Measurements from ENCODE around the gene TARS2.
A peak's percentile ranks its signal among the peaks of the same experiment; 100 is the strongest.

The TARS2 gene

DNA sequence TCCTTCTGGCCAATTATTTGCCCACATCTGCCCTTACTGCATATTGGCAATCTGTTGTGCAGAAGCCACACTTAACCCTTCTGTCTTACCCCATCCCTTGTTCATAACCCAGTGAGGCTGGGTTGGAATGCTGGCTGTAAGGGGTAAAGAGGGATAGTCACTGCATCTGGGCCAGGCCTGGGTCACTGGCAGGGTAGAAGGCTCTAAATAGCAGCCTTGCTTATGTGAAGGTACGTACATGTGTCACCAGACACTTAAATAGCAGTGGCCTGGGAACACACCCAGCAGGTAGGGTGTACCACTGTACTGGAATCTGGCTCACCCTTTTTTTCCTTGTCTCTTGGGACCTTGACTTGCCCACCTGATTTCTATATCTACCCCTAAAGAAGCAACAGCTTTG, 9.9 kb upstream of the TARS2 start:
- TF ChIP-seq, protein P1, sequence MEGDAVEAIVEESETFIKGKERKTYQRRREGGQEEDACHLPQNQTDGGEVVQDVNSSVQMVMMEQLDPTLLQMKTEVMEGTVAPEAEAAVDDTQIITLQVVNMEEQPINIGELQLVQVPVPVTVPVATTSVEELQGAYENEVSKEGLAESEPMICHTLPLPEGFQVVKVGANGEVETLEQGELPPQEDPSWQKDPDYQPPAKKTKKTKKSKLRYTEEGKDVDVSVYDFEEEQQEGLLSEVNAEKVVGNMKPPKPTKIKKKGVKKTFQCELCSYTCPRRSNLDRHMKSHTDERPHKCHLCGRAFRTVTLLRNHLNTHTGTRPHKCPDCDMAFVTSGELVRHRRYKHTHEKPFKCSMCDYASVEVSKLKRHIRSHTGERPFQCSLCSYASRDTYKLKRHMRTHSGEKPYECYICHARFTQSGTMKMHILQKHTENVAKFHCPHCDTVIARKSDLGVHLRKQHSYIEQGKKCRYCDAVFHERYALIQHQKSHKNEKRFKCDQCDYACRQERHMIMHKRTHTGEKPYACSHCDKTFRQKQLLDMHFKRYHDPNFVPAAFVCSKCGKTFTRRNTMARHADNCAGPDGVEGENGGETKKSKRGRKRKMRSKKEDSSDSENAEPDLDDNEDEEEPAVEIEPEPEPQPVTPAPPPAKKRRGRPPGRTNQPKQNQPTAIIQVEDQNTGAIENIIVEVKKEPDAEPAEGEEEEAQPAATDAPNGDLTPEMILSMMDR (IDR thresholded peaks at IDR 0.05), result no peak
- no peak for DNase-seq
- Mint-ChIP-seq H3K27ac (peak overlapping the region; percentile 89), H3K9me3 (no peaks in the 10 kb centered on the region), H3K4me1 (peaks cover 74% of the 10 kb centered on the region), H3K4me3 (peak overlapping the region; percentile 14), H3K36me3 (ENCODE audit: low read depth) (peaks cover 9% of the 10 kb centered on the region), H3K27me3 (ENCODE audit: low read depth, poor library complexity) (no peaks in the 10 kb centered on the region)

DNA sequence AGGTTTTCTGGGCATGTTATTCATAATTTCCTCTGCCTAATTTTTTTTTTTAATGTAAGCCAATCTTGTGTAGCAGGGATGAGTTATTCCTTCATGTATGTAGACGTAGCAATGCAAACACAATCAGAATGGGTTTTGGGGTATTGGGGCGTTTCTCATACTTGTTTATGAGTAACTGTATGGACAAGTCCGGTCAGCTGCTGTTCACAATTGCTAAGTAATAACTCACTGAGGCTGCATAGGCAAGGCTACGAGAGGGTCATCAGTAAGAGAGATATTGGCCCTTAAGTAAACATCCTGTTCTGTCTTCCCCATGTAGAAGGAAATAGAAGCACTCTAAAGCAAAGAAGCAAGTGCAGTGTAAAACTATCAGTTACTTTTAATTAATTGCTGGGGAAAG, 9.5 kb upstream of the TARS2 start:
- peaks cover 5% of the 10 kb centered on the region for H3K36me3 Mint-ChIP-seq (ENCODE audit: low read depth)
- H3K4me1 Mint-ChIP-seq, result peaks cover 70% of the 10 kb centered on the region
- peak overlapping the region; percentile 89 for H3K27ac Mint-ChIP-seq

DNA sequence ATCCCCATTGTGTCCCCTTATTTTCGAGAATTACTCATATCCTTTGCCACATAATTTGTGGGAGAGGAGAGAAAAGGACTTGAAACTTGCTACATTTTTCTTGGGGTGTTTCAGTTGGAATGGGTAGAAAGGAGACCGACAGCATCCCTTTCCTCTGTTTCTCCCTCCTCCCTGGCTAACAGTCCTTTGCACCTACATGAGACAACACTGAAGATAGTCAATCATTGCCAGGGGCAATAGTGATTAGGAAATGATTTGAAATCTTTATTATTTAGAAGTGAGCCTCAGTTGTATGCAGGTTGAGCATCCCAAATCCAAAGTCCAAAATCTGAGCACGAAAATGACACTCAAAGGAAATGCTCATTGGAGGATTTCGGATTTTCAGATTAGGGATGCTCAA, 7.8 kb upstream of the TARS2 start:
- Mint-ChIP-seq H3K4me1 (peaks cover 53% of the 10 kb centered on the region), H3K27ac (peak overlapping the region; percentile 36)

More for the DNA sequence above, 9.5 kb upstream of the TARS2 start:
- H3K27me3 Mint-ChIP-seq (ENCODE audit: low read depth, poor library complexity), result no peaks in the 10 kb centered on the region
- H3K4me3 Mint-ChIP-seq, result peak overlapping the region; percentile 14
- DNase-seq, result no peak
- TF ChIP-seq, protein P1 (IDR thresholded peaks at IDR 0.05), result no peak
- H3K9me3 Mint-ChIP-seq, result no peaks in the 10 kb centered on the region

DNA sequence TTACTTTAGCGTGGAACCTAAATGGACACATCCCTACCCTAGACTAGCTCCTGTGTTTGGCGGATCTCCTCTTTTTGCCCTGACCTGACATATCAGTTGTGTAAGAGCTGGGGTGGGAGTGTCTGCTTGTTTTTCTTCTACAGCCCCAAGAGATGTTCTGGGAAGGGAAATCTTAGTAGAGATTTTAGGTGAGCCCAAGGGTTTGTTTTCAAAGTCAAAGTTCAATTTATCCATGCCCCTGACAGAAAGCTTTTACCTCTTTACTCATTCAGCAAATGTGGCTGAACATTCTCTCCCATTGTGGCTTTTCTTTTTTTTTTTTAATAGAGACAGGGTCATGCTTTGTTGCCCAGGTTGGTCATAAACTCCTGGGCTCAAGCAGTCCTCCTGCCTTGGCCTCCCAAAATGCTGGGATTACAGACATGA, 7.3 kb upstream of the TARS2 start:
- peaks cover 4% of the 10 kb centered on the region for H3K27me3 Mint-ChIP-seq (ENCODE audit: low read depth, poor library complexity)
- H3K27ac Mint-ChIP-seq, result peak overlapping the region; percentile 65

More for the DNA sequence above, 7.8 kb upstream of the TARS2 start:
- no peak for DNase-seq
- Mint-ChIP-seq H3K36me3 (ENCODE audit: low read depth) (no peaks in the 10 kb centered on the region), H3K27me3 (ENCODE audit: low read depth, poor library complexity) (peaks cover 3% of the 10 kb centered on the region), H3K4me3 (no peak overlapping the region), H3K9me3 (no peaks in the 10 kb centered on the region)
- TF ChIP-seq, protein P1 (IDR thresholded peaks at IDR 0.05), result no peak

DNA sequence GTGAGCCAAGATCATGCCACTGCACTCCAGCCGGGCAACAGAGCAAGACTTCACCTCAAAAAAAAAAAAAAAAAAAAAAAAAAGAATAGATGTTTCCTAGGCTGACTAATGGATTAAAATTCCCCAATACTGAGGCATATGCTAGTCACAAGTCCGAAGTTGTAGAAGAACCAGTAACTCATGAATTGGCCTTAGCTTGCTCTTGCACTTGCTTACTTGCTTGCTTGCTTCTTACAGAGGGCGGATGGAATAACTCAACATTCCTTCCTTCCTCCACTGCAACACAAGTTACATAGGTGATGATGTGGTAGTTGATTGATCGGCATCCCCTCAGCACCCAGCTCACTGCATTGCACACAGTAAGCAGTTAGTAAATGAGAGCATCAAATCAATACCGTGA, 2.8 kb upstream of the TARS2 start:
- TF ChIP-seq, protein P1 (IDR thresholded peaks at IDR 0.05), result no peak
- no peak for DNase-seq
- H3K36me3 Mint-ChIP-seq (ENCODE audit: low read depth), result no peaks in the 10 kb centered on the region
- no peak overlapping the region for H3K4me3 Mint-ChIP-seq
- H3K9me3 Mint-ChIP-seq, result no peaks in the 10 kb centered on the region
- H3K27ac Mint-ChIP-seq, result no peak overlapping the region
- H3K4me1 Mint-ChIP-seq, result peaks cover 33% of the 10 kb centered on the region
- H3K27me3 Mint-ChIP-seq (ENCODE audit: low read depth, poor library complexity), result peaks cover 4% of the 10 kb centered on the region

More for the DNA sequence above, 7.3 kb upstream of the TARS2 start:
- Mint-ChIP-seq H3K36me3 (ENCODE audit: low read depth) (no peaks in the 10 kb centered on the region), H3K4me1 (peaks cover 48% of the 10 kb centered on the region), H3K4me3 (no peak overlapping the region), H3K9me3 (no peaks in the 10 kb centered on the region)
- TF ChIP-seq, protein P1 (IDR thresholded peaks at IDR 0.05), result no peak
- no peak for DNase-seq

- H3K9me3 Mint-ChIP-seq, result no peaks in the 10 kb centered on the region
- H3K36me3 Mint-ChIP-seq (ENCODE audit: low read depth), result no peaks in the 10 kb centered on the region
- DNase-seq, result no peak
- TF ChIP-seq, protein P1 (IDR thresholded peaks at IDR 0.05), result no peak
- H3K4me3 Mint-ChIP-seq, result no peak overlapping the region
- peaks cover 4% of the 10 kb centered on the region for H3K27me3 Mint-ChIP-seq (ENCODE audit: low read depth, poor library complexity)
- peak overlapping the region; percentile 11 for H3K27ac Mint-ChIP-seq
- peaks cover 29% of the 10 kb centered on the region for H3K4me1 Mint-ChIP-seq
Observed at GRCh38 chr1:150484861-150485260, 2.4 kb upstream of the TARS2 start.
